Measurements from ENCODE around the gene TH. TPM values are rescaled to one million over a fixed set of nuclear protein-coding genes. Genes with fewer than 3 reads are reported as not detected.
A peak's percentile ranks its signal among the peaks of the same experiment; 100 is the strongest.

Gene TH
- total and polyA plus RNA-seq, 2 donors (not counting 1 experiment from before 2014, with no cell fraction given): not detected

GRCh38 chr11:2210366-2211112 is 38.9 kb upstream of the TH start:
- H2AFZ ChIP-seq (ENCODE audit: insufficient read depth, low read depth, low read length, poor library complexity, severe bottlenecking): no peak overlapping the region
- 82% methylated on average over 16 of the region's 16 CpGs for WGBS (ENCODE audit: insufficient coverage)
- H3K27ac Mint-ChIP-seq: peak overlapping the region; percentile 15
- ChIA-PET CTCF (no interaction called here), POLR2A (no interaction called here)
- no peaks in the 10 kb centered on the region for H3K36me3 ChIP-seq (replicated peaks in 1 of 2; ENCODE audit: control extremely low read depth in 1 of 2, control insufficient read depth in 1 of 2, extremely low read depth in 1 of 2, insufficient read depth in 2 of 2, low read length in 1 of 2)
- no peak overlapping the region for H3K4me3 Mint-ChIP-seq
- H3K79me2 ChIP-seq (ENCODE audit: control insufficient read depth, insufficient read depth, low read length): no peaks in the 10 kb centered on the region
- peaks cover 15% of the 10 kb centered on the region for H3K27me3 Mint-ChIP-seq
- H4K20me1 ChIP-seq (ENCODE audit: control insufficient read depth, insufficient read depth, low read length, poor library complexity, severe bottlenecking): no peaks in the 10 kb centered on the region
- TF ChIP-seq CTCF (IDR thresholded peaks at IDR 0.05): no peak
- TF ChIP-seq EZH2 (IDR thresholded peaks at IDR 0.05; ENCODE audit: borderline replicate concordance, insufficient read depth, low read depth, low read length, poor library complexity, severe bottlenecking): no peak
- H3K4me2 ChIP-seq (replicated peaks; ENCODE audit: low read depth, low read length, poor library complexity, severe bottlenecking): no peak overlapping the region
- H3K9ac ChIP-seq (ENCODE audit: low read length): no peak overlapping the region
- H3K27ac ChIP-seq (ENCODE audit: low read length in 2 of 2): no peak overlapping the region
- no peak overlapping the region for H3K4me3 ChIP-seq (ENCODE audit: control extremely low read depth in 1 of 5, extremely low read depth in 1 of 5, insufficient read depth in 1 of 5, low read depth in 2 of 5, low read length in 4 of 5)
- no peaks in the 10 kb centered on the region for H3K4me1 ChIP-seq (ENCODE audit: control insufficient read depth in 2 of 2, insufficient read depth in 2 of 2, low read length in 2 of 2)
- H3K9me3 Mint-ChIP-seq (ENCODE audit: insufficient read depth): no peaks in the 10 kb centered on the region
- ATAC-seq (ENCODE audit: low read depth): no peak
- H3K27me3 ChIP-seq (replicated peaks in 1 of 4; ENCODE audit: control extremely low read depth in 1 of 4, control insufficient read depth in 3 of 4, insufficient read depth in 4 of 4, low read length in 3 of 4): no peaks in the 10 kb centered on the region
- peaks cover 0 to 9% (median 0%) of the 10 kb centered on the region in 3 donors for H3K9me3 ChIP-seq (ENCODE audit: control extremely low read depth in 1 of 3, control insufficient read depth in 2 of 3, insufficient read depth in 1 of 3, low read length in 2 of 3)
- peaks cover 2% of the 10 kb centered on the region for H3K4me1 Mint-ChIP-seq
- intact Hi-C loops (cut with micrococcal nuclease): no loop called here
- no peak for DNase-seq

DNA sequence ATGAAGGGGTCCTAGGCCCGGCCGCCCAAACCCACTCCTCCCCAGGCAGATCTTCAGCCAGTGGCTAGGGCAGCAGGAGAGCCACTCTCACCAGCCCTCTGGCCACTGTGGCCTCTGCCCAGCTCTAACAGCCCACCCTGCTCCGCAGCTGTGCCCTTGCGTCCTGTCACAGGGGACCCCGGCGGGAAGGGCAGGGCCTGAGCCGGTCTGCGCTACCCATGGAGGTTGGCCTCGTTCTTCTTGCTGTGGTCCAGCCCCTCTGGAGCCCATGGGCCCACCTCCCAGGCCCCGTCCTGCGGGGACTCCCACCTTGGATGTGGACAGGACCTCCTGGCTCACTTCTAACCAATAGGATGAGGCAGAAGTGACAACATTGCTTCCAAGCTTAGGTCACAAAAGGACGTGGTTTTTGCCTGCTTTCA is 38.3 kb upstream of the TH start:
- no peak overlapping the region for H3K27ac Mint-ChIP-seq
- CTCF ChIA-PET: no interaction called here

More for the DNA sequence above, 38.3 kb upstream of the TH start:
- POLR2A ChIA-PET: no interaction called here
- Histone ChIP-seq H3K4me1 (ENCODE audit: control insufficient read depth in 2 of 2, insufficient read depth in 2 of 2, low read length in 2 of 2) (no peaks in the 10 kb centered on the region), H3K36me3 (replicated peaks in 1 of 2; ENCODE audit: control extremely low read depth in 1 of 2, control insufficient read depth in 1 of 2, extremely low read depth in 1 of 2, insufficient read depth in 2 of 2, low read length in 1 of 2) (no peaks in the 10 kb centered on the region), H4K20me1 (ENCODE audit: control insufficient read depth, insufficient read depth, low read length, poor library complexity, severe bottlenecking) (no peaks in the 10 kb centered on the region), H3K4me3 (ENCODE audit: control extremely low read depth in 1 of 5, extremely low read depth in 1 of 5, insufficient read depth in 1 of 5, low read depth in 2 of 5, low read length in 4 of 5) (no peak overlapping the region), H3K4me2 (replicated peaks; ENCODE audit: low read depth, low read length, poor library complexity, severe bottlenecking) (no peak overlapping the region), H2AFZ (ENCODE audit: insufficient read depth, low read depth, low read length, poor library complexity, severe bottlenecking) (no peak overlapping the region), H3K9ac (ENCODE audit: low read length) (no peak overlapping the region), H3K9me3 (ENCODE audit: control extremely low read depth in 1 of 3, control insufficient read depth in 2 of 3, insufficient read depth in 1 of 3, low read length in 2 of 3) (peaks cover 0 to 9% (median 0%) of the 10 kb centered on the region in 3 donors), H3K27ac (ENCODE audit: low read length in 2 of 2) (no peak overlapping the region), H3K79me2 (ENCODE audit: control insufficient read depth, insufficient read depth, low read length) (no peaks in the 10 kb centered on the region), H3K27me3 (replicated peaks in 1 of 4; ENCODE audit: control extremely low read depth in 1 of 4, control insufficient read depth in 3 of 4, insufficient read depth in 4 of 4, low read length in 3 of 4) (no peaks in the 10 kb centered on the region)
- 68% methylated on average over 10 of the region's 12 CpGs for WGBS (ENCODE audit: insufficient coverage)
- Mint-ChIP-seq H3K4me1 (peaks cover 2% of the 10 kb centered on the region), H3K4me3 (no peak overlapping the region), H3K27me3 (peaks cover 15% of the 10 kb centered on the region), H3K9me3 (ENCODE audit: insufficient read depth) (no peaks in the 10 kb centered on the region)
- TF ChIP-seq CTCF (IDR thresholded peaks at IDR 0.05): no peak
- no peak for TF ChIP-seq EZH2 (IDR thresholded peaks at IDR 0.05; ENCODE audit: borderline replicate concordance, insufficient read depth, low read depth, low read length, poor library complexity, severe bottlenecking)
- ATAC-seq (ENCODE audit: low read depth) (no peak), DNase-seq (no peak)
- intact Hi-C loops (cut with micrococcal nuclease): no loop called here
